ENCODE measurements around the gene FAM83B. TPM values are rescaled to one million over a fixed set of nuclear protein-coding genes. Genes with fewer than 3 reads are reported as not detected.

FAM83B gene
- total RNA-seq, 1 donor = not detected

GRCh38 chr6:54875539-54875938 lies 29.0 kb downstream of the FAM83B start:
- no peaks in the 10 kb centered on the region for H3K4me1 ChIP-seq (ENCODE audit: insufficient read depth, low read length)
- no peaks in the 10 kb centered on the region for H3K27me3 ChIP-seq (ENCODE audit: insufficient read depth, low read length)
- H3K36me3 ChIP-seq (ENCODE audit: insufficient read depth, low read length) = no peaks in the 10 kb centered on the region
- H3K79me2 ChIP-seq (ENCODE audit: insufficient read depth, low read length) = no peaks in the 10 kb centered on the region
- H3K9me3 ChIP-seq (ENCODE audit: low read depth, low read length) = no peaks in the 10 kb centered on the region
- H4K20me1 ChIP-seq (ENCODE audit: insufficient read depth, low read length) = no peaks in the 10 kb centered on the region
- no peak overlapping the region for H3K27ac ChIP-seq (ENCODE audit: low read depth, low read length)
- no peak for TF ChIP-seq CTCF (IDR thresholded peaks at IDR 0.05; ENCODE audit: extremely low read depth, low read depth, low read length)
- no peak for DNase-seq (ENCODE audit: insufficient read length, low spot score, missing footprints)
- no peak overlapping the region for H2AFZ ChIP-seq (ENCODE audit: low read length)
- no peak overlapping the region for H3K4me3 ChIP-seq (ENCODE audit: insufficient read depth, low read length)
- no peak overlapping the region for H3K4me2 ChIP-seq (ENCODE audit: insufficient read depth, low read length)

GRCh38 chr6:54876365-54876764 lies 29.8 kb downstream of the FAM83B start:
- no peaks in the 10 kb centered on the region for H3K36me3 ChIP-seq (ENCODE audit: insufficient read depth, low read length)
- H3K27ac ChIP-seq (ENCODE audit: low read depth, low read length) = no peak overlapping the region
- H3K4me1 ChIP-seq (ENCODE audit: insufficient read depth, low read length) = no peaks in the 10 kb centered on the region

GRCh38 chr6:54876871-54877270 lies 30.3 kb downstream of the FAM83B start:
- Histone ChIP-seq H4K20me1 (ENCODE audit: insufficient read depth, low read length) (no peaks in the 10 kb centered on the region), H3K4me1 (ENCODE audit: insufficient read depth, low read length) (no peaks in the 10 kb centered on the region), H2AFZ (ENCODE audit: low read length) (no peak overlapping the region), H3K9me3 (ENCODE audit: low read depth, low read length) (no peaks in the 10 kb centered on the region), H3K36me3 (ENCODE audit: insufficient read depth, low read length) (no peaks in the 10 kb centered on the region), H3K4me2 (ENCODE audit: insufficient read depth, low read length) (no peak overlapping the region), H3K79me2 (ENCODE audit: insufficient read depth, low read length) (no peaks in the 10 kb centered on the region), H3K27ac (ENCODE audit: low read depth, low read length) (no peak overlapping the region), H3K27me3 (ENCODE audit: insufficient read depth, low read length) (no peaks in the 10 kb centered on the region), H3K4me3 (ENCODE audit: insufficient read depth, low read length) (no peak overlapping the region)
- no peak for DNase-seq (ENCODE audit: insufficient read length, low spot score, missing footprints)
- TF ChIP-seq CTCF (IDR thresholded peaks at IDR 0.05; ENCODE audit: extremely low read depth, low read depth, low read length) = no peak

More at GRCh38 chr6:54876365-54876764, 29.8 kb downstream of the FAM83B start:
- H3K9me3 ChIP-seq (ENCODE audit: low read depth, low read length) = no peaks in the 10 kb centered on the region
- no peak for TF ChIP-seq CTCF (IDR thresholded peaks at IDR 0.05; ENCODE audit: extremely low read depth, low read depth, low read length)
- H3K4me2 ChIP-seq (ENCODE audit: insufficient read depth, low read length) = no peak overlapping the region
- no peak overlapping the region for H2AFZ ChIP-seq (ENCODE audit: low read length)
- no peak for DNase-seq (ENCODE audit: insufficient read length, low spot score, missing footprints)
- no peaks in the 10 kb centered on the region for H4K20me1 ChIP-seq (ENCODE audit: insufficient read depth, low read length)
- no peaks in the 10 kb centered on the region for H3K27me3 ChIP-seq (ENCODE audit: insufficient read depth, low read length)
- no peak overlapping the region for H3K4me3 ChIP-seq (ENCODE audit: insufficient read depth, low read length)
- H3K79me2 ChIP-seq (ENCODE audit: insufficient read depth, low read length) = no peaks in the 10 kb centered on the region

GRCh38 chr6:54877713-54878317 lies 31.2 kb downstream of the FAM83B start:
- Histone ChIP-seq H3K79me2 (ENCODE audit: insufficient read depth, low read length) (no peaks in the 10 kb centered on the region), H3K4me2 (ENCODE audit: insufficient read depth, low read length) (no peak overlapping the region), H3K27me3 (ENCODE audit: insufficient read depth, low read length) (no peaks in the 10 kb centered on the region), H3K27ac (ENCODE audit: low read depth, low read length) (no peak overlapping the region), H2AFZ (ENCODE audit: low read length) (no peak overlapping the region), H3K9me3 (ENCODE audit: low read depth, low read length) (no peaks in the 10 kb centered on the region), H4K20me1 (ENCODE audit: insufficient read depth, low read length) (no peaks in the 10 kb centered on the region), H3K4me1 (ENCODE audit: insufficient read depth, low read length) (no peaks in the 10 kb centered on the region), H3K4me3 (ENCODE audit: insufficient read depth, low read length) (no peak overlapping the region), H3K36me3 (ENCODE audit: insufficient read depth, low read length) (no peaks in the 10 kb centered on the region)
- TF ChIP-seq CTCF (IDR thresholded peaks at IDR 0.05; ENCODE audit: extremely low read depth, low read depth, low read length) = no peak
- no peak for DNase-seq (ENCODE audit: insufficient read length, low spot score, missing footprints)

All from osteoblast (primary cell).